CD4-positive, alpha-beta T cell treated with Interleukin-15 for 4 hours (primary cell): ENCODE results near the gene PARD3B.

ENCODE experiments used
- DNase-seq: peaks from one replicate; pipeline ENCODE4 v3.0.0-alpha.2; 2020; ENCODE audit warnings: low spot score

PARD3B gene

GRCh38 chr2:204706939-204707338 is 161.7 kb downstream of the PARD3B start:
- DNase-seq, result no peak

GRCh38 chr2:204713211-204713610 is 167.9 kb downstream of the PARD3B start:
- no peak for DNase-seq

- no peak for DNase-seq
These were observed 170.1 kb downstream of the PARD3B start for GRCh38 chr2:204715361-204715760.

GRCh38 chr2:204717591-204717990 is 172.3 kb downstream of the PARD3B start:
- DNase-seq, result no peak

GRCh38 chr2:204718607-204719006 is 173.3 kb downstream of the PARD3B start:
- no peak for DNase-seq

- DNase-seq, result no peak
These were observed 175.6 kb downstream of the PARD3B start for GRCh38 chr2:204720874-204721273.

GRCh38 chr2:204722207-204722606 is 176.9 kb downstream of the PARD3B start:
- no peak for DNase-seq

- DNase-seq, result no peak
These were observed 177.4 kb downstream of the PARD3B start for GRCh38 chr2:204722691-204723090.

GRCh38 chr2:204725693-204726360 is 180.6 kb downstream of the PARD3B start:
- DNase-seq, result no peak

GRCh38 chr2:204726831-204727230 is 181.6 kb downstream of the PARD3B start:
- no peak for DNase-seq

- DNase-seq, result no peak
These were observed 182.1 kb downstream of the PARD3B start for GRCh38 chr2:204727368-204727767.

- no peak for DNase-seq
These were observed 185.3 kb downstream of the PARD3B start for GRCh38 chr2:204730603-204731002.

GRCh38 chr2:204732019-204732418 is 186.7 kb downstream of the PARD3B start:
- DNase-seq, result no peak

GRCh38 chr2:204737296-204737695 is 192.0 kb downstream of the PARD3B start:
- no peak for DNase-seq

GRCh38 chr2:204738721-204739120 is 193.4 kb downstream of the PARD3B start:
- DNase-seq, result no peak

- DNase-seq, result no peak
These were observed 198.2 kb downstream of the PARD3B start for GRCh38 chr2:204743393-204743960.

- DNase-seq, result no peak
These were observed 199.2 kb downstream of the PARD3B start for GRCh38 chr2:204744506-204744905.

GRCh38 chr2:204748286-204748685 is 203.0 kb downstream of the PARD3B start:
- DNase-seq, result no peak

- no peak for DNase-seq
These were observed 204.0 kb downstream of the PARD3B start for GRCh38 chr2:204749319-204749718.

- no peak for DNase-seq
These were observed 205.1 kb downstream of the PARD3B start for GRCh38 chr2:204750389-204750788.

GRCh38 chr2:204751472-204751871 is 206.2 kb downstream of the PARD3B start:
- DNase-seq, result no peak

GRCh38 chr2:204753841-204754240 is 208.6 kb downstream of the PARD3B start:
- DNase-seq, result no peak

- DNase-seq, result no peak
These were observed 209.6 kb downstream of the PARD3B start for GRCh38 chr2:204754898-204755297.
